Thyroid gland (tissue), 4 donors: Measurements from ENCODE around the gene HEXD. TPM values are rescaled to one million over a fixed set of nuclear protein-coding genes. Genes with fewer than 3 reads are reported as not detected.
"Not testable (repeated sequence)": the region's sequence is repeated elsewhere in the genome, so short reads cannot be mapped to it uniquely, and the experiment has no call there.

Source experiments
- DNase-seq, 2 donors: peaks; one replicate each; pipeline ENCODE4 v3.0.0-alpha.2; 2019
- H3K27ac ChIP-seq, 3 donors: fragments of 200-600 bp; sonication (generic); 1 replicate in 2 of 3; 2 replicates in 1 of 3; pipeline ENCODE4 v1.5.1; 2016 to 2019; ENCODE audit warnings: mild to moderate bottlenecking in 1 of 3, moderate library complexity in 1 of 3
- H3K27me3 ChIP-seq: fragments of 200-600 bp; sonication (generic); one replicate; pipeline ENCODE4 v1.5.1; 2019
- H3K36me3 ChIP-seq, 2 donors: fragments of 200-600 bp; sonication (generic); one replicate each; pipeline ENCODE4 v1.5.1; 2016 to 2019
- H3K4me1 ChIP-seq, 2 donors: fragments of 200-600 bp; sonication (generic); one replicate each; pipeline ENCODE4 v1.5.1; 2017 to 2019
- H3K4me3 ChIP-seq, 3 donors: fragments of 200-600 bp; sonication (generic); replicated peaks in 1 of 3; 1 replicate in 2 of 3; 2 replicates in 1 of 3; pipeline ENCODE4 v1.5.1; 2016; ENCODE audit warnings: mild to moderate bottlenecking in 1 of 3
- H3K9me3 ChIP-seq: fragments of 200-600 bp; sonication (generic); one replicate; pipeline ENCODE4 v1.5.1; 2017
- CTCF ChIP-seq, 6 experiments: fragments of 200-600 bp in 3 of 6; fragments of 450-650 bp in 3 of 6; sonication (generic) in 3 of 6; IDR thresholded peaks; one replicate each; pipeline ENCODE4 v1.5.1; 2016 to 2019; ENCODE audit warnings: antibody characterized with exemption in 6 of 6, mild to moderate bottlenecking in 2 of 6, inconsistent platforms in 1 of 6, moderate library complexity in 1 of 6
- POLR2A ChIP-seq, 2 donors: fragments of 450-650 bp; IDR thresholded peaks; one replicate each; pipeline ENCODE4 v1.6.1; 2017; ENCODE audit warnings: antibody characterized with exemption in 2 of 2, mild to moderate bottlenecking in 2 of 2, moderate library complexity in 1 of 2
- WGBS, 2 donors: methylation state at CpG; one replicate each; pipeline ENCODE4 v1.1.5; 2017; 5-methylcytosine and 5-hydroxymethylcytosine counted together
- intact Hi-C: fragments of 100-400 bp; cut with DNase I; formaldehyde crosslinking; loops from one replicate; pipeline ENCODE4 v1.15.1; 2023
- total RNA-seq, 4 donors: library from RNA; depleted of rRNA; stranded (reverse); fragments of >200 nt; gene quantifications; one replicate each; pipeline ENCODE4 v1.2.3, GENCODE V29; 2016

HEXD gene
- total RNA-seq, 4 donors from 2014 or later: 33.2 to 72.7 (median 40.9) TPM

- no peaks in the 10 kb centered on the region for H3K36me3 ChIP-seq
- H3K4me3 ChIP-seq: no peak overlapping the region
- WGBS, 2 donors: 68 to 82% methylated on average over 13 to 16 of the region's 16 CpGs
- TF ChIP-seq POLR2A (IDR thresholded peaks at IDR 0.05): no peak
- TF ChIP-seq CTCF (IDR thresholded peaks at IDR 0.05): no peak
- H3K9me3 ChIP-seq: no peaks in the 10 kb centered on the region
- H3K27ac ChIP-seq: no peak overlapping the region
- peaks cover 6% of the 10 kb centered on the region for H3K27me3 ChIP-seq
- peaks cover 6 to 22% of the 10 kb centered on the region in 2 donors for H3K4me1 ChIP-seq
- DNase-seq: no peak
- intact Hi-C loops: no loop called here
Measured at GRCh38 chr17:82376042-82376730, 42.0 kb upstream of the HEXD start.

- H3K36me3 ChIP-seq, H3K4me3 ChIP-seq, DNase-seq, H3K9me3 ChIP-seq, H3K27me3 ChIP-seq, intact Hi-C loops, H3K27ac ChIP-seq: not testable (repeated sequence)
- 44 to 72% methylated on average over 3 to 5 of the region's 5 CpGs for WGBS, 2 donors
- peaks cover 2 to 11% of the 10 kb centered on the region in 2 donors for H3K4me1 ChIP-seq
Measured at GRCh38 chr17:82377294-82377693, 40.9 kb upstream of the HEXD start.

GRCh38 chr17:82377924-82378740, 40.0 kb upstream of the HEXD start:
- 76 to 86% methylated on average over 25 to 29 of the region's 31 CpGs for WGBS, 2 donors
- TF ChIP-seq CTCF (IDR thresholded peaks at IDR 0.05) (no peak), POLR2A (IDR thresholded peaks at IDR 0.05) (no peak)
- Histone ChIP-seq H3K9me3 (no peaks in the 10 kb centered on the region), H3K4me3 (no peak overlapping the region), H3K36me3 (no peaks in the 10 kb centered on the region), H3K27me3 (peaks cover 6% of the 10 kb centered on the region), H3K27ac (no peak overlapping the region), H3K4me1 (peaks cover 0 to 2% of the 10 kb centered on the region in 2 donors)
- no peak for DNase-seq
- intact Hi-C loops: no loop called here

- TF ChIP-seq CTCF (IDR thresholded peaks at IDR 0.05) (no peak), POLR2A (IDR thresholded peaks at IDR 0.05) (no peak)
- Histone ChIP-seq H3K4me1 (no peaks in the 10 kb centered on the region), H3K27me3 (peaks cover 6% of the 10 kb centered on the region), H3K4me3 (no peak overlapping the region), H3K36me3 (no peaks in the 10 kb centered on the region), H3K27ac (no peak overlapping the region), H3K9me3 (no peaks in the 10 kb centered on the region)
- intact Hi-C loops: no loop called here
- whole genome bisulfite sequencing, 2 donors: 73 to 76% methylated on average over 6 to 10 of the region's 10 CpGs
- DNase-seq: no peak
Measured at GRCh38 chr17:82378741-82379021, 39.5 kb upstream of the HEXD start.

GRCh38 chr17:82380860-82381702, 37.1 kb upstream of the HEXD start:
- Histone ChIP-seq H3K4me1 (peaks cover 3 to 13% of the 10 kb centered on the region in 2 donors), H3K4me3 (no peak overlapping the region), H3K9me3 (no peaks in the 10 kb centered on the region), H3K36me3 (no peaks in the 10 kb centered on the region), H3K27me3 (no peaks in the 10 kb centered on the region), H3K27ac (no peak overlapping the region)
- no peak for DNase-seq
- 66% methylated on average over 23 of the region's 23 CpGs for WGBS, 2 donors
- intact Hi-C loops: no loop called here
- TF ChIP-seq POLR2A (IDR thresholded peaks at IDR 0.05) (no peak), CTCF (IDR thresholded peaks at IDR 0.05) (no peak)

- peaks cover 3 to 13% of the 10 kb centered on the region in 2 donors for H3K4me1 ChIP-seq
- 73 to 80% methylated on average over 9 to 10 of the region's 10 CpGs for WGBS, 2 donors
- H3K36me3 ChIP-seq, DNase-seq, intact Hi-C loops, H3K27me3 ChIP-seq, H3K27ac ChIP-seq, H3K9me3 ChIP-seq, H3K4me3 ChIP-seq: not testable (repeated sequence)
Measured at GRCh38 chr17:82381703-82382009, 36.5 kb upstream of the HEXD start.

- H3K4me3 ChIP-seq, H3K9me3 ChIP-seq, H3K36me3 ChIP-seq, intact Hi-C loops, H3K27ac ChIP-seq, H3K27me3 ChIP-seq, DNase-seq: not testable (repeated sequence)
- 82 to 83% methylated on average over 15 to 20 of the region's 21 CpGs for WGBS, 2 donors
- peaks cover 3 to 13% of the 10 kb centered on the region in 2 donors for H3K4me1 ChIP-seq
Measured at GRCh38 chr17:82382220-82382932, 35.8 kb upstream of the HEXD start.
